Panc1 (cell line): Measurements from ENCODE around the gene IGSF9.

ENCODE experiments used
- CTCF ChIP-seq: fragments of 450-650 bp; IDR thresholded peaks from 2 replicates; pipeline ENCODE4 v1.5.1; 2017; ENCODE audit warnings: mild to moderate bottlenecking
- POLR2AphosphoS5 ChIP-seq: IDR thresholded peaks from 2 replicates; pipeline ENCODE4 v1.6.1; 2012; ENCODE audit warnings: mild to moderate bottlenecking, low read depth, low read length, moderate library complexity
- SIN3A ChIP-seq: IDR thresholded peaks from 2 replicates; pipeline ENCODE4 v1.6.1; 2012; ENCODE audit warnings: low read depth, mild to moderate bottlenecking, low read length, moderate library complexity, borderline replicate concordance; ENCODE audit not compliant: insufficient read depth

- TF ChIP-seq CTCF: no peak
- no peak for TF ChIP-seq POLR2AphosphoS5
- TF ChIP-seq SIN3A: no peak
Observed at GRCh38 chr1:159925719-159926078, 19.7 kb downstream of the IGSF9 start.
